ENCODE measurements around the gene ATRAID. TPM values are rescaled to one million over a fixed set of nuclear protein-coding genes. Genes with fewer than 3 reads are reported as not detected.

ATRAID gene
- total RNA-seq, 1 experiment from 2014 or later = 97.2 TPM

GRCh38 chr2:27217173-27218121 lies 5.6 kb downstream of the ATRAID start, which contains the start of gene CAD:
TSS of gene CAD (plus strand) at chr2:27217369. CDS start at chr2:27217552, 183 bp downstream.
- ATAC-seq (peak; percentile 80), DNase-seq (ENCODE audit: low spot score) (peak; percentile 90)
- Mint-ChIP-seq H3K4me3 (peak within 1 kb of the TSS; percentile 90), H3K27me3 (ENCODE audit: low read depth) (no peaks in the 10 kb centered on the region), H3K4me1 (peaks cover 30% of the 10 kb centered on the region), H3K9me3 (no peaks in the 10 kb centered on the region), H3K27ac (peak within 1 kb of the TSS; percentile 98), H3K36me3 (peaks cover 43% of the 10 kb centered on the region)
- POLR2A ChIA-PET = interaction anchor here (0.8 to 1.5 kb wide), 4 partner anchors 9 to 139 kb away, joined by 3 to 5 read pairs (median 3); partner anchors contain the start of genes GTF3C2 and PREB
- CTCF ChIA-PET = interaction anchor here (1.5 kb wide), 2 partner anchors 48 to 84 kb away, joined by 3 to 5 read pairs; no protein-coding TSS in a partner anchor
- TF ChIP-seq TEAD4 (CRISPR knock-in tag; IDR thresholded peaks at IDR 0.05) = 0 out of 2 replicates have a peak, but pooled peaks have one; percentile 37
- TF ChIP-seq AFF4 (CRISPR knock-in tag; IDR thresholded peaks at IDR 0.05; ENCODE audit: borderline replicate concordance) = no peak
- TF ChIP-seq, protein P1, sequence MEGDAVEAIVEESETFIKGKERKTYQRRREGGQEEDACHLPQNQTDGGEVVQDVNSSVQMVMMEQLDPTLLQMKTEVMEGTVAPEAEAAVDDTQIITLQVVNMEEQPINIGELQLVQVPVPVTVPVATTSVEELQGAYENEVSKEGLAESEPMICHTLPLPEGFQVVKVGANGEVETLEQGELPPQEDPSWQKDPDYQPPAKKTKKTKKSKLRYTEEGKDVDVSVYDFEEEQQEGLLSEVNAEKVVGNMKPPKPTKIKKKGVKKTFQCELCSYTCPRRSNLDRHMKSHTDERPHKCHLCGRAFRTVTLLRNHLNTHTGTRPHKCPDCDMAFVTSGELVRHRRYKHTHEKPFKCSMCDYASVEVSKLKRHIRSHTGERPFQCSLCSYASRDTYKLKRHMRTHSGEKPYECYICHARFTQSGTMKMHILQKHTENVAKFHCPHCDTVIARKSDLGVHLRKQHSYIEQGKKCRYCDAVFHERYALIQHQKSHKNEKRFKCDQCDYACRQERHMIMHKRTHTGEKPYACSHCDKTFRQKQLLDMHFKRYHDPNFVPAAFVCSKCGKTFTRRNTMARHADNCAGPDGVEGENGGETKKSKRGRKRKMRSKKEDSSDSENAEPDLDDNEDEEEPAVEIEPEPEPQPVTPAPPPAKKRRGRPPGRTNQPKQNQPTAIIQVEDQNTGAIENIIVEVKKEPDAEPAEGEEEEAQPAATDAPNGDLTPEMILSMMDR (IDR thresholded peaks at IDR 0.05) = no peak
- TF ChIP-seq, protein P2, sequence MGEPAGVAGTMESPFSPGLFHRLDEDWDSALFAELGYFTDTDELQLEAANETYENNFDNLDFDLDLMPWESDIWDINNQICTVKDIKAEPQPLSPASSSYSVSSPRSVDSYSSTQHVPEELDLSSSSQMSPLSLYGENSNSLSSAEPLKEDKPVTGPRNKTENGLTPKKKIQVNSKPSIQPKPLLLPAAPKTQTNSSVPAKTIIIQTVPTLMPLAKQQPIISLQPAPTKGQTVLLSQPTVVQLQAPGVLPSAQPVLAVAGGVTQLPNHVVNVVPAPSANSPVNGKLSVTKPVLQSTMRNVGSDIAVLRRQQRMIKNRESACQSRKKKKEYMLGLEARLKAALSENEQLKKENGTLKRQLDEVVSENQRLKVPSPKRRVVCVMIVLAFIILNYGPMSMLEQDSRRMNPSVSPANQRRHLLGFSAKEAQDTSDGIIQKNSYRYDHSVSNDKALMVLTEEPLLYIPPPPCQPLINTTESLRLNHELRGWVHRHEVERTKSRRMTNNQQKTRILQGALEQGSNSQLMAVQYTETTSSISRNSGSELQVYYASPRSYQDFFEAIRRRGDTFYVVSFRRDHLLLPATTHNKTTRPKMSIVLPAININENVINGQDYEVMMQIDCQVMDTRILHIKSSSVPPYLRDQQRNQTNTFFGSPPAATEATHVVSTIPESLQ (CRISPR knock-in tag; IDR thresholded peaks at IDR 0.05) = no peak
- peak; percentile 80 for TF ChIP-seq ZBTB21 (CRISPR knock-in tag; IDR thresholded peaks at IDR 0.05; ENCODE audit: borderline replicate concordance)
- no peak for TF ChIP-seq AR (CRISPR knock-in tag; IDR thresholded peaks at IDR 0.05)
- TF ChIP-seq MLX (CRISPR knock-in tag; IDR thresholded peaks at IDR 0.05) = 0 out of 2 replicates have a peak, but pooled peaks have one; percentile 71
- no peak for TF ChIP-seq NR3C1 (CRISPR knock-in tag; conservative IDR thresholded peaks at IDR 0.05; ENCODE audit: low read depth)
- TF ChIP-seq SP1 (CRISPR knock-in tag; conservative IDR thresholded peaks at IDR 0.05) = peak; percentile 86
- peak; percentile 93 for TF ChIP-seq USF1 (CRISPR knock-in tag; IDR thresholded peaks at IDR 0.05)
- no peak for TF ChIP-seq NFYB (CRISPR knock-in tag; conservative IDR thresholded peaks at IDR 0.05; ENCODE audit: low read depth)
- peak; percentile 95 for TF ChIP-seq E2F5 (CRISPR knock-in tag; IDR thresholded peaks at IDR 0.05)
- TF ChIP-seq, protein P3, sequence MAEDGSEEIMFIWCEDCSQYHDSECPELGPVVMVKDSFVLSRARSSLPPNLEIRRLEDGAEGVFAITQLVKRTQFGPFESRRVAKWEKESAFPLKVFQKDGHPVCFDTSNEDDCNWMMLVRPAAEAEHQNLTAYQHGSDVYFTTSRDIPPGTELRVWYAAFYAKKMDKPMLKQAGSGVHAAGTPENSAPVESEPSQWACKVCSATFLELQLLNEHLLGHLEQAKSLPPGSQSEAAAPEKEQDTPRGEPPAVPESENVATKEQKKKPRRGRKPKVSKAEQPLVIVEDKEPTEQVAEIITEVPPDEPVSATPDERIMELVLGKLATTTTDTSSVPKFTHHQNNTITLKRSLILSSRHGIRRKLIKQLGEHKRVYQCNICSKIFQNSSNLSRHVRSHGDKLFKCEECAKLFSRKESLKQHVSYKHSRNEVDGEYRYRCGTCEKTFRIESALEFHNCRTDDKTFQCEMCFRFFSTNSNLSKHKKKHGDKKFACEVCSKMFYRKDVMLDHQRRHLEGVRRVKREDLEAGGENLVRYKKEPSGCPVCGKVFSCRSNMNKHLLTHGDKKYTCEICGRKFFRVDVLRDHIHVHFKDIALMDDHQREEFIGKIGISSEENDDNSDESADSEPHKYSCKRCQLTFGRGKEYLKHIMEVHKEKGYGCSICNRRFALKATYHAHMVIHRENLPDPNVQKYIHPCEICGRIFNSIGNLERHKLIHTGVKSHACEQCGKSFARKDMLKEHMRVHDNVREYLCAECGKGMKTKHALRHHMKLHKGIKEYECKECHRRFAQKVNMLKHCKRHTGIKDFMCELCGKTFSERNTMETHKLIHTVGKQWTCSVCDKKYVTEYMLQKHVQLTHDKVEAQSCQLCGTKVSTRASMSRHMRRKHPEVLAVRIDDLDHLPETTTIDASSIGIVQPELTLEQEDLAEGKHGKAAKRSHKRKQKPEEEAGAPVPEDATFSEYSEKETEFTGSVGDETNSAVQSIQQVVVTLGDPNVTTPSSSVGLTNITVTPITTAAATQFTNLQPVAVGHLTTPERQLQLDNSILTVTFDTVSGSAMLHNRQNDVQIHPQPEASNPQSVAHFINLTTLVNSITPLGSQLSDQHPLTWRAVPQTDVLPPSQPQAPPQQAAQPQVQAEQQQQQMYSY (CRISPR knock-in tag; IDR thresholded peaks at IDR 0.05) = 0 out of 2 replicates have a peak, but pooled peaks have one; percentile 28
- peak; percentile 95 for TF ChIP-seq FOXP1 (CRISPR knock-in tag; IDR thresholded peaks at IDR 0.05; ENCODE audit: borderline replicate concordance)
- peak; percentile 95 for TF ChIP-seq MYBL2 (CRISPR knock-in tag; IDR thresholded peaks at IDR 0.05)
- 0 out of 2 replicates have a peak, but pooled peaks have one; percentile 54 for TF ChIP-seq TCF7 (CRISPR knock-in tag; IDR thresholded peaks at IDR 0.05; ENCODE audit: low read depth)
- peak; percentile 80; the same call in 1 of the 2 replicates for TF ChIP-seq ZNF232 (CRISPR knock-in tag; IDR thresholded peaks at IDR 0.05)
- peak; percentile 91 for TF ChIP-seq CREB1 (CRISPR knock-in tag; IDR thresholded peaks at IDR 0.05)
